Hepatocyte (in vitro differentiated cells): ENCODE results near the gene PRR18. TPM values are rescaled to one million over a fixed set of nuclear protein-coding genes. Genes with fewer than 3 reads are reported as not detected.

Experiments
- DNase-seq: peaks from one replicate; pipeline ENCODE4 v3.0.0-alpha.2; 2016; ENCODE audit warnings: low spot score
- H2AFZ ChIP-seq: fragments of 200-600 bp; sonication (generic); 2 replicates; pipeline ENCODE4 v1.6.0; 2016; ENCODE audit warnings: antibody characterized with exemption, mild to moderate bottlenecking
- H3K27ac ChIP-seq: fragments of 200-600 bp; sonication (generic); 2 replicates; pipeline ENCODE4 v1.5.1; 2016; ENCODE audit warnings: mild to moderate bottlenecking
- H3K27me3 ChIP-seq: fragments of 200-600 bp; sonication (generic); 2 replicates; pipeline ENCODE4 v1.6.1; 2016
- H3K36me3 ChIP-seq: fragments of 200-600 bp; sonication (generic); replicated peaks from 2 replicates; pipeline ENCODE4 v1.5.1; 2016; ENCODE audit warnings: low read depth; ENCODE audit not compliant: insufficient read depth
- H3K4me1 ChIP-seq: fragments of 200-600 bp; sonication (generic); 2 replicates; pipeline ENCODE4 v1.5.1; 2016; ENCODE audit warnings: mild to moderate bottlenecking, moderate library complexity; ENCODE audit not compliant: insufficient read depth
- H3K4me2 ChIP-seq: fragments of 200-600 bp; sonication (generic); 2 replicates; pipeline ENCODE4 v1.6.0; 2016
- H3K4me3 ChIP-seq: fragments of 200-600 bp; sonication (generic); 2 replicates; pipeline ENCODE4 v1.5.1; 2016; ENCODE audit warnings: mild to moderate bottlenecking
- H3K79me2 ChIP-seq: fragments of 200-600 bp; sonication (generic); 2 replicates; pipeline ENCODE4 v1.6.0; 2017; ENCODE audit warnings: mild to moderate bottlenecking
- H3K9me2 ChIP-seq: fragments of 200-600 bp; sonication (generic); replicated peaks from 2 replicates; pipeline ENCODE4 v1.6.0; 2017; ENCODE audit warnings: mild to moderate bottlenecking; ENCODE audit not compliant: insufficient read depth
- H3K9me3 ChIP-seq: fragments of 200-600 bp; sonication (generic); 2 replicates; pipeline ENCODE4 v1.5.1; 2016; ENCODE audit warnings: low read depth, mild to moderate bottlenecking
- H4K20me1 ChIP-seq: fragments of 200-600 bp; sonication (generic); 2 replicates; pipeline ENCODE4 v1.6.0; 2016; ENCODE audit warnings: mild to moderate bottlenecking; ENCODE audit not compliant: insufficient read depth, poor library complexity, severe bottlenecking
- EZH2 ChIP-seq: fragments of 200-600 bp; sonication (generic); IDR thresholded peaks from 2 replicates; pipeline ENCODE4 v1.6.1; 2016; ENCODE audit warnings: antibody characterized with exemption, mild to moderate bottlenecking, borderline replicate concordance
- EZH2phosphoT487 ChIP-seq: fragments of 200-600 bp; sonication (generic); IDR thresholded peaks from one replicate; pipeline ENCODE4 v1.6.1; 2018; ENCODE audit warnings: antibody characterized with exemption, mild to moderate bottlenecking, low read depth, moderate library complexity; ENCODE audit not compliant: unreplicated experiment, severe bottlenecking
- WGBS: methylation state at CpG from one replicate; pipeline ENCODE4 v1.1.6; 2016; ENCODE audit warnings: low lambda C conversion rate; ENCODE audit errors: missing lambda C conversion rate; 5-methylcytosine and 5-hydroxymethylcytosine counted together
- polyA plus RNA-seq: library from polyadenylated mRNA; unstranded; fragments of >200 nt; fragmentation: Nextera tagmentation; extraction: Ambion mirVana; gene quantifications from 2 replicates; pipeline ENCODE4 v1.2.1, GENCODE V29; 2016
- total RNA-seq: library from RNA; depleted of rRNA; stranded (reverse); fragments of >200 nt; gene quantifications from 2 replicates; pipeline ENCODE4 v1.2.3, GENCODE V29; 2014
- TF ChIP-seq, protein P1 (sequence below): fragments of 200-600 bp; sonication (generic); IDR thresholded peaks from 2 replicates; pipeline ENCODE4 v1.5.1; 2016; ENCODE audit warnings: antibody characterized with exemption, mild to moderate bottlenecking; ENCODE audit not compliant: poor library complexity

PRR18 gene
- total and polyA plus RNA-seq, 2 experiments from 2014 or later, result 0.77 to 1.5 TPM

DNA sequence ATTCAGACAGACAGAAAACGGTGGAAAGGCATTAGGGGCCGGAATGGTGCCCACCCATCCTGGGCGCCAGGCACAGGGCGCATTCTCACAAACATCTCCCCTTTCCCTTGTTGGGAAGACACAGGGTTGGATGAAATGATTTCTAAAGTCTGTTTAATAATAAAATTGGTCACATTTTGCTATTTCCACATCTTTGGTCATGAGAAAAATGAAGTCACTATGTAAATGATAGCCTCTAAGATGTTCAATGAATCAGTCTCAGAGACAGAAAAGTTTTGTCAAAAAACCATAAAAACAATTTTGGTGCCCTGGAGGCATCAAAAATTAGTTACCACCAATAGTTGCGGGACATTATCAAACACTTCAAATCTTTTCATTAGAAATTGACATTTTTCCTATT, 40.7 kb downstream of the PRR18 start:
- H2AFZ ChIP-seq, result no peak overlapping the region
- H3K27ac ChIP-seq, result no peak overlapping the region
- H3K9me2 ChIP-seq, result no peaks in the 10 kb centered on the region
- peaks cover 27% of the 10 kb centered on the region for H3K27me3 ChIP-seq
- WGBS, result 96% methylated on average over 5 of the region's 5 CpGs
- no peaks in the 10 kb centered on the region for H3K4me1 ChIP-seq
- H4K20me1 ChIP-seq, result no peaks in the 10 kb centered on the region
- TF ChIP-seq EZH2phosphoT487, result no peak
- TF ChIP-seq EZH2, result no peak
- TF ChIP-seq, protein P1, sequence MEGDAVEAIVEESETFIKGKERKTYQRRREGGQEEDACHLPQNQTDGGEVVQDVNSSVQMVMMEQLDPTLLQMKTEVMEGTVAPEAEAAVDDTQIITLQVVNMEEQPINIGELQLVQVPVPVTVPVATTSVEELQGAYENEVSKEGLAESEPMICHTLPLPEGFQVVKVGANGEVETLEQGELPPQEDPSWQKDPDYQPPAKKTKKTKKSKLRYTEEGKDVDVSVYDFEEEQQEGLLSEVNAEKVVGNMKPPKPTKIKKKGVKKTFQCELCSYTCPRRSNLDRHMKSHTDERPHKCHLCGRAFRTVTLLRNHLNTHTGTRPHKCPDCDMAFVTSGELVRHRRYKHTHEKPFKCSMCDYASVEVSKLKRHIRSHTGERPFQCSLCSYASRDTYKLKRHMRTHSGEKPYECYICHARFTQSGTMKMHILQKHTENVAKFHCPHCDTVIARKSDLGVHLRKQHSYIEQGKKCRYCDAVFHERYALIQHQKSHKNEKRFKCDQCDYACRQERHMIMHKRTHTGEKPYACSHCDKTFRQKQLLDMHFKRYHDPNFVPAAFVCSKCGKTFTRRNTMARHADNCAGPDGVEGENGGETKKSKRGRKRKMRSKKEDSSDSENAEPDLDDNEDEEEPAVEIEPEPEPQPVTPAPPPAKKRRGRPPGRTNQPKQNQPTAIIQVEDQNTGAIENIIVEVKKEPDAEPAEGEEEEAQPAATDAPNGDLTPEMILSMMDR, result no peak
- no peaks in the 10 kb centered on the region for H3K79me2 ChIP-seq
- no peaks in the 10 kb centered on the region for H3K36me3 ChIP-seq
- no peak overlapping the region for H3K4me2 ChIP-seq
- no peak overlapping the region for H3K4me3 ChIP-seq
- no peaks in the 10 kb centered on the region for H3K9me3 ChIP-seq
- no peak for DNase-seq

DNA sequence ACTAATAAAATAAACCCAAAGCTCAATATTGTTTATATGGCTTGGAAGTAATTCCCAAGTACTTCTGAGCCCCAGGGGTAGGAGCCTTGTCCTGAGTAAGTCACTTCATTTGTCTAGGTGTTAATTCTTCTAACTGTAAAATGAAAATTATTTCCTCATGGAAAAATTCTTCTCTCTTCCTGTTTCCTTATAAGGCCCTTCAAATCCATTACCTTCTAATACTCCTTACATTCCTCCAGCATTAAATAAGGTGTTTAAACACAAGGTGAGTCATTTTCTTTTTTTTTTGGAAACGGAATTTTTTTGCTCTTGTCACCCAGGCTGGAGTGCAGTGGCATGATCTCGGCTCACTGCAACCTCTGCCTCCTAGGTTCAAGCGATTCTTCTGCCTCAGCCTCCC, 41.9 kb downstream of the PRR18 start:
- WGBS, result 82% methylated on average over 3 of the region's 3 CpGs

DNA sequence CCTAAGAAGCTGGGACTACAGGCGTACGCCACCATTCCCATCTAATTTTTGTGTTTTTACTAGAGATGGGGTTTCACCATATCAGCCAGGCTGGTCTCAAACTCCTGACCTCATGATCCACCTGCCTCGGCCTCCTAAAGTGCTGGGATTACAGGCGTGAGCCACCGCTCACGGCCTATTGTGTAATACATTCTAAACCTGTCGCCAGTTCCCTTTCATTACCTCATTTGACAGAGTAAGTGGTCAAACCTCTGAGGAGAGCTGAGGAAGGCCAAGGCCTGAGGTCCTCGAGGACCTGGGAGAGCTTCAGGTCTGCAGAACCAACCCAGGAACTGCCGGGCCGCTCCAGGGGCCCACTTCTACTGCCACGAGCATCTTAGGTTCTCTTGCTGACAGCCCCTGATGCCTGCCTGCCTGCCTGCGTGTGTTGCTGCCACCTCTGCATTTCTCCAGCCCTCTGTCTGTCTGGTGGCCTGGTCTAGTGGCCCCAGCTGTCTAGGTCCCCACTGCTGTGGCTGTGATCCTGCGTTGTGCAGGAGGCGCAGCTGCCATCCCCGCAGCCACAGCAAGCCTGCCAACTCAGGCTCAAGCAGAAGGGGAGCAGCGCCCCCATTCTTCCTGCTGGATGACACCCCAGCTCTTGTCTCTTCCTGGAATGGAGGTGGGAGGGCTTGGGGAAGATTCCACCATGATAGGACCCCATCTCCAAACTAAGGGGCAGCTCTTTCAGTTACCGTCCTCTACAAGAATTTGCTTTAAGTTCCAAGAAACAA, 45.3 kb downstream of the PRR18 start:
- Histone ChIP-seq H3K27me3 (peaks cover 11% of the 10 kb centered on the region), H3K36me3 (no peaks in the 10 kb centered on the region), H3K4me1 (no peaks in the 10 kb centered on the region), H3K4me2 (no peak overlapping the region), H3K9me3 (no peaks in the 10 kb centered on the region), H3K9me2 (no peaks in the 10 kb centered on the region), H2AFZ (no peak overlapping the region), H3K79me2 (no peaks in the 10 kb centered on the region), H3K27ac (no peak overlapping the region), H4K20me1 (no peaks in the 10 kb centered on the region), H3K4me3 (no peak overlapping the region)
- 84% methylated on average over 17 of the region's 17 CpGs for WGBS
- DNase-seq, result no peak
- TF ChIP-seq, protein P1, result no peak
- TF ChIP-seq EZH2, result no peak
- no peak for TF ChIP-seq EZH2phosphoT487

More for the DNA sequence above, 41.9 kb downstream of the PRR18 start:
- no peaks in the 10 kb centered on the region for H4K20me1 ChIP-seq
- H3K36me3 ChIP-seq, result no peaks in the 10 kb centered on the region
- no peaks in the 10 kb centered on the region for H3K9me3 ChIP-seq
- no peak for TF ChIP-seq EZH2
- TF ChIP-seq, protein P1, result no peak
- no peak for TF ChIP-seq EZH2phosphoT487
- H3K4me1 ChIP-seq, result no peaks in the 10 kb centered on the region
- no peak for DNase-seq
- no peaks in the 10 kb centered on the region for H3K9me2 ChIP-seq
- H3K79me2 ChIP-seq, result no peaks in the 10 kb centered on the region
- no peak overlapping the region for H3K4me3 ChIP-seq
- H3K4me2 ChIP-seq, result no peak overlapping the region
- no peak overlapping the region for H3K27ac ChIP-seq
- no peak overlapping the region for H2AFZ ChIP-seq
- H3K27me3 ChIP-seq, result peaks cover 27% of the 10 kb centered on the region
